Measurements from ENCODE around the gene FAM240A.

The FAM240A gene

DNA sequence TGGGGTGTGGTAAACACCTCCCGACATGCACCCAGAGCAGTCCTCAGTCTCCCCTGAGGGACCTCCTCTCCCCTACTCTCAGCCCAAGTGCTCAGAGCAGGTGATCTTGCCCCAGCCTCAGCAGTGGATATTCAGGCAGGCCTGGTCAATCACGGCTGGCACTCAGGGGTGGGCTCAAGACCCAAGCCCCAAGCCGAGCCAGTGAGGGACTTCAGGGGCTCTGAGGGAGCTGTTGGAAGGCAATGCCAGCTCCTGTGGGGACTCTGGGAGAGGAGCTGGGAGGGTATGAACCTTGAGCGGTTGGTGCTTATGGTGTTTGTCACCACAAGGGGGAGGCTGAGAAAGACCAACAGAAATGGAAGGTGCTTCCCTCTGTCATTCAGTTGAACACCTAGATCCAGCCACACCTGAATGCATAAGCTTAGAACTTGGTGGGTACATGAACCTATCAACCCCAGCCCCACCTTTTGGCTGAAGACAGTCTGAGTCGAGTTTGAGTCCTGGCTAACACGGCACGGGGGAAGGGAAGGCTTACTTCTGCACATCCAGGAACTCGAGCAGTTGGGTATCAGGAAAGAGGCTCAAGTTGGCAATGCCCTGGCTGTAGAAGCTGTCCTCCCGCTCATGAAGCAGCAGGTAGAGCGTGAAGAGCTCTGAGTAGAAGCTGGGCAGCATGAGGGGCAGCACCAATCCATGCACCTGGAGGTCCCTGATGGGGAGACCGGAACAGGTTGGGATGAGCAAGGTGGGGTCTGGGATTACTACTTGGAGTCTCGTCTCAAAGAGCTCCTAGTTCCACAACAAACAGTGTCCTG, 61.9 kb downstream of the FAM240A start:
- DNase-seq (ENCODE audit: low read depth in 2 of 2), result no peak

GRCh38 chr3:46675426-46675825, 63.1 kb downstream of the FAM240A start:
- no peak for DNase-seq (ENCODE audit: low read depth in 2 of 2)

Data from fibroblast of skin of left biceps (primary cell).